ENCODE data around the gene LPAR1. TPM values are rescaled to one million over a fixed set of nuclear protein-coding genes. Genes with fewer than 3 reads are reported as not detected.

The LPAR1 gene
- polyA plus RNA-seq, 1 donor = 22.4 TPM

DNA sequence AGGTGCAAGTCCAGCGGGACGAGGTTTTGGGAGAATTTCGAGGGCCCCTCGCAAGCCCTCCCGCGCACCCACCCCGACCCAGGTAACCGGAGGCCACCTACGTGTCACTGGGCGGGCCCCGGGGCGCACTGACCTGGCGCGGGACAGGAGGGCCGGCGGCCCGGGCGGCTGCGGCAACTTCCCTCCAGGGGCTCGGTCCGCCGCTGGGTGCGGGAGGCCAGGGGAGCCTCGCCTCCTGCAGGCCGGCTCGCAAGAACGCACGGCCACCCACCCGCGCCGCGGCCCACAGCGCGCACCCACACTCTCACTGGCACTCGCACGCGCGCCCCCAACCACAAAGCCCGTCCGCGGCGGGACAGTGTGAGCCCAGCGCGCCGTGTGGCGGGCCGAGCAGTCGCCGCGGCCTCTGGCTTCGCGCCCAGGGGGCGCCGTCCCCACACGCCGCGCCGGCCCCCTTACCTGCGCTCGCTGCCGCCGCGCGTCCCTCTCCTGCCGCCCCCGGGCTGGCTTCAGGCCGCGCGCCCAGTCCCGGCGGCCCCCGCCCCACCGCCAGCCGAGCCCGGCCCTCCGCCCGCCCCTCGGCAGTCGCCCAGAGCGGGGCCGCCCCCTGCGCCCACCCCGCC, 451 bp downstream of the LPAR1 start:
- H3K27me3 ChIP-seq (ENCODE audit: control insufficient read depth, insufficient read depth, low read length) = no peaks in the 10 kb centered on the region
- H3K36me3 ChIP-seq (ENCODE audit: control insufficient read depth, insufficient read depth, low read length) = no peaks in the 10 kb centered on the region
- H3K4me1 ChIP-seq (ENCODE audit: control insufficient read depth, insufficient read depth, low read length) = no peaks in the 10 kb centered on the region
- H3K4me3 ChIP-seq (ENCODE audit: low read length) = peak overlapping the region; percentile 75
- peak; percentile 28 to 71 for DNase-seq
- peak overlapping the region; percentile 47 for H3K27ac ChIP-seq (ENCODE audit: low read length)
- no peaks in the 10 kb centered on the region for H3K9me3 ChIP-seq (ENCODE audit: control insufficient read depth, low read depth, low read length)
- WGBS (ENCODE audit: insufficient coverage, low lambda C conversion rate) = no CpG with 5 or more reads among the region's 83 CpGs

DNA sequence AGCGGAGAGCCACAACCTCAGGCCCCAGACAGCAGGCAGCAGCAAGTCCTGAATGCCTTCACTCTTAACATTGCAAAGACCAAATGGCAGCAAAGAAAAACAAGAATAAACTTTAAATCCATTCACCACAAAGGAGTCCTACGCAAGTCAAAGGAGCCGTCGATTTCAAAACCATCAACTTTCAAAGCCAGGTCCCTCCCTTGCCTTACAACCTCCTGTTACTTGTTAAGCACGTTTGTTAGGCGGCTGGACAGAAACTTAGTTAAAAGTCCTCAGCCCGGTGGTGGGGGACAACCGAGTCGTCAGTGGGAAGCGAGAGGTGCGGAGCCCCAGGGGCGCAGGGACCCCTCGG, 938 bp downstream of the LPAR1 start:
- no CpG with 5 or more reads among the region's 13 CpGs for WGBS (ENCODE audit: insufficient coverage, low lambda C conversion rate)
- Histone ChIP-seq H3K27me3 (ENCODE audit: control insufficient read depth, insufficient read depth, low read length) (no peaks in the 10 kb centered on the region), H3K4me1 (ENCODE audit: control insufficient read depth, insufficient read depth, low read length) (no peaks in the 10 kb centered on the region), H3K4me3 (ENCODE audit: low read length) (peak overlapping the region; percentile 75), H3K27ac (ENCODE audit: low read length) (peak overlapping the region; percentile 47), H3K9me3 (ENCODE audit: control insufficient read depth, low read depth, low read length) (no peaks in the 10 kb centered on the region), H3K36me3 (ENCODE audit: control insufficient read depth, insufficient read depth, low read length) (no peaks in the 10 kb centered on the region)
- DNase-seq = peak; percentile 12 to 64

DNA sequence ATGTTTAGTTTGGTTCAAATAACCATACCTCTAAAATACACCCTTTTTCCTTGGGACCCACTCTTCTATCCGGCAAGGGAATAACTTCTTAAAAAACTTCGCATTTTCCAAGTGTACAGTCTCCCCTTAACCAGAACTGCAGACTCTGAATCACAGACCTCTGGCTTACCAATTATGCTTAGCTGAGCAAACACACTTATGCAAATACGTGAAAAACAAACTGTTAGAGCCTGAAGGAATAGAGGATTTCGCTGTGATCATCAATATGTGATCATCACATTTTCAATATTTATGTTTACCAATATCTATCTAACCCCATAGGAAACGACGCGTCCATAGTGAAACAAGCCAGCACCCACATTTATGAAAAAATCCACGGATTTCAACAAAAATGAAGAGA, 1.3 kb downstream of the LPAR1 start:
- H3K4me1 ChIP-seq (ENCODE audit: control insufficient read depth, insufficient read depth, low read length) = no peaks in the 10 kb centered on the region
- no peaks in the 10 kb centered on the region for H3K9me3 ChIP-seq (ENCODE audit: control insufficient read depth, low read depth, low read length)

DNA sequence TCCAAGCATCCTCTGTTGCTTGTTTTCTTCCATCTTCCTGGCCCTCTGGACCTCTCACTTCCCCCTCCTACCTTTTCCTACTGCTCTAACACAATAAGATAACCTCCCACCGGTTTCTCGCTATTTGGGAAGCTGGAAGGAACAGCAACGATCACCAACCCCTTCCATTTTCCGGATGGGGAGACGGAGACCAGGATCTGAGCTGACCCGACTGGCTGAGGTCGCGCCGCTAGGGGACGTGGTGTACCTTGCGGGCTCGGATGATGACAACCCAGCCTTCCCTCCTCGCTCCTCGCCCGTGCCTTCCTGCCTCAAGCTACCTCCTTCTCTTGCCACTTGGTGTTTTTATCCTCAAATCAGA, 1.9 kb downstream of the LPAR1 start:
- no peaks in the 10 kb centered on the region for H3K9me3 ChIP-seq (ENCODE audit: control insufficient read depth, low read depth, low read length)
- no peaks in the 10 kb centered on the region for H3K27me3 ChIP-seq (ENCODE audit: control insufficient read depth, insufficient read depth, low read length)
- no peak overlapping the region for H3K27ac ChIP-seq (ENCODE audit: low read length)
- WGBS (ENCODE audit: insufficient coverage, low lambda C conversion rate) = 6% methylated on average over 3 of the region's 15 CpGs
- H3K4me1 ChIP-seq (ENCODE audit: control insufficient read depth, insufficient read depth, low read length) = no peaks in the 10 kb centered on the region
- DNase-seq = peak; percentile 27 to 50
- no peaks in the 10 kb centered on the region for H3K36me3 ChIP-seq (ENCODE audit: control insufficient read depth, insufficient read depth, low read length)
- peak overlapping the region; percentile 75 for H3K4me3 ChIP-seq (ENCODE audit: low read length)

More for the DNA sequence above, 1.3 kb downstream of the LPAR1 start:
- WGBS (ENCODE audit: insufficient coverage, low lambda C conversion rate) = 45% methylated on average over 2 of the region's 8 CpGs
- peak overlapping the region; percentile 75 for H3K4me3 ChIP-seq (ENCODE audit: low read length)
- H3K36me3 ChIP-seq (ENCODE audit: control insufficient read depth, insufficient read depth, low read length) = no peaks in the 10 kb centered on the region
- no peak for DNase-seq
- peak overlapping the region; percentile 47 for H3K27ac ChIP-seq (ENCODE audit: low read length)
- no peaks in the 10 kb centered on the region for H3K27me3 ChIP-seq (ENCODE audit: control insufficient read depth, insufficient read depth, low read length)

DNA sequence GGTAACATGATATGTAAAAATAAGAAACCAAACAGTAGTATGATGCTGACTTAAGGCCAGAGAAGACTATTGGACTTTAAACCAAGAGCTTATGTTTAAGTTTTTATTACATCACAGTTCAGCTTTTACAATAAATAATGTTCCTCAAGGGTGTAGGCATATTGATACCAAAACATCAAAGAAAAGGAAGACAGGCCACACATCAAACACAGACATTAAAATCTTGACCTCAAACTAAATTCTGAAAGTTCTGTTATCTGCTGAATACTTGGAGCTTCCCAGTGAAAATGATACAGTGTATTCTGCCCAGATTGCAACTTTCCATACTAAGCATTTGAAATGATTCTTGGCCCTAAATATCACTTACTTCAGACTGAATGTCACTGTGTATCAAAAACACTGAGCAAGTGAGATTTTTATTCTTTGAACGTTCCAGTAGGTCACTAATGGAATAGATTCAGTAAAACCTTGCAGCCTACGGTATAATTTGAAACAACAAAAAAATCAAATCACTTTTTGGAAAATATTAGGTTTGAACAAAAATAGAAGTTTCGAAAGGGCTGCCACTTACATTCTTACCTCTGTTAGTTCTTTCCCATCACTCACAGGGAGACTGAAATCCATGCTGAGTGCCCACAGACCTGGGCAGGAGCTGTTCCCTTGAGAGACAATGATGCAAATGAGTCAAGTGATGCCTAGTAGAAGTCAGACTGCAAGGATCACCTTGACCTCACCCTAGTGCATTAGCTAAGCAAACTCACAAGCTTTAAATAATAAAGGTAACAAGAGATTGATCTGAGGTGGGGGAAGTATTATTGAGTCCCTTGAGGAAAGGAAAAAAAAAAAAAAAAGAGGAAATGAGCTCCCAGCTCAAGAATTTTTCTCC, 2.5 kb downstream of the LPAR1 start:
- H3K36me3 ChIP-seq (ENCODE audit: control insufficient read depth, insufficient read depth, low read length) = no peaks in the 10 kb centered on the region
- WGBS (ENCODE audit: insufficient coverage, low lambda C conversion rate) = 81% methylated on average over 2 of the region's 3 CpGs
- no peaks in the 10 kb centered on the region for H3K4me1 ChIP-seq (ENCODE audit: control insufficient read depth, insufficient read depth, low read length)
- no peak for DNase-seq
- no peaks in the 10 kb centered on the region for H3K27me3 ChIP-seq (ENCODE audit: control insufficient read depth, insufficient read depth, low read length)
- no peaks in the 10 kb centered on the region for H3K9me3 ChIP-seq (ENCODE audit: control insufficient read depth, low read depth, low read length)
- H3K4me3 ChIP-seq (ENCODE audit: low read length) = peak overlapping the region; percentile 75
- no peak overlapping the region for H3K27ac ChIP-seq (ENCODE audit: low read length)

DNA sequence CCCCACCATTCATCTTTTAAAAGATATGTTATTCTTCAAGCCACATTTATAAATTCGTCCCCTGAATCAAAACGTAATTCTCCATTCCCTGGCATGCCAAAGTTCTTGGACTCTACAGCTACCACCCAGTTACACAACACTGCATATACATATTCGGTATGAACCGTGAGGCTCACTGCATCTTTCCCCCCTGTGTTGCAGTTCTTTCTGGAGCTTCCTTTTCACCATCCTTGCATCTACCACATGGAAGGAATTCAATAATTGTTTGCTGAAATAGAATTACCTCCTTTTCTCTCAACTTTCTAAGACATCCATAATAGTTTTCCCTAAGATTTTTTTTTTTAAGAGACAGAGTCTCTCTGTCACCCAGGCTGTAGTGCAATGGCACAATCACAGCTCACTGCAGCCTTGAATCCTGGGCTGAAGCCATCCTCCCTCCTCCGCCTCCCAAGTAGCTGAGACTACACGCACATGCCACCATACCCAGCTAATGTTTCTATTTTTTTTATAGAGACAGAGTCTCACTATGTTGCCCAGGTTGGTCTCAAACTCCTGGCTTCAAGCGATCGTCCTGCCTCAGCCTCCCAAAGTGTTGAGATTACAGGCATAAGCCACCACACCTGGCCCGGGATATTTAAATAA, 3.3 kb downstream of the LPAR1 start:
- H3K36me3 ChIP-seq (ENCODE audit: control insufficient read depth, insufficient read depth, low read length) = no peaks in the 10 kb centered on the region
- no peak overlapping the region for H3K27ac ChIP-seq (ENCODE audit: low read length)
- H3K4me1 ChIP-seq (ENCODE audit: control insufficient read depth, insufficient read depth, low read length) = no peaks in the 10 kb centered on the region
- H3K9me3 ChIP-seq (ENCODE audit: control insufficient read depth, low read depth, low read length) = no peaks in the 10 kb centered on the region
- H3K27me3 ChIP-seq (ENCODE audit: control insufficient read depth, insufficient read depth, low read length) = no peaks in the 10 kb centered on the region
- WGBS (ENCODE audit: insufficient coverage, low lambda C conversion rate) = 60% methylated on average over 1 of the region's 9 CpGs
- no peak for DNase-seq
- no peak overlapping the region for H3K4me3 ChIP-seq (ENCODE audit: low read length)

DNA sequence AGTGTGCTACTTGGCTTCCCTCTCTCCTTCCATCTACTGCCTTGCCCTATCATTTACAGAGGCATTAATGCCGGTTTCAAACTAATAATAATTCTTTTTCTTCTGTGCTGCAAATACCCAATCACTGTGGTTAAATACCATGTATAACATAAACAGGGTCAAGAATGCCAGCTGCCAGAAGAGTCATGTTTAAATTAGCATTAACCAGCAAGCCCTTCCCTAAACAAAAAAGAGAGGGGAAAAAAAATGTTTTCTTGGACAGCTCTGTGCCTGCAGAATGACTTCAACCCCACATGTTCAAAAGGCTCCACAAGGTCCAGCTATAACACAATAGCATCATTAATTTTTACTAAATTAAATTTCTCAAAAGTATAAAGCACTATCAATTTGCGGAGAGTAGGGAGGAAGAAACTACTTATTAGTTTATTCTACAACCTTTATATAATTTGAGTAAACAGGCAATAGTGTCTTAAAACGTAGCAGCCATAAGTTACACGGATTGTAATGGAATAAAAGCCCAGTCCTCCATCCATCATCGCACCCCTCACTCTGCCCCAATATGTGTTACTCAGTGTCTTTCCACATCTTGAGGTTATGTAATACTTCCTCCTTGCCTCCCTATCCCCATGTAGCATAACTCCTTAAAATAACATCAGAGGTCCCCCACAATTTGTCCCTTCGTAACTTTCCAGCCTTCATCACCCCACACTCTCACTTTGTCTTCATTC, 3.9 kb downstream of the LPAR1 start:
- Histone ChIP-seq H3K9me3 (ENCODE audit: control insufficient read depth, low read depth, low read length) (no peaks in the 10 kb centered on the region), H3K27me3 (ENCODE audit: control insufficient read depth, insufficient read depth, low read length) (no peaks in the 10 kb centered on the region), H3K27ac (ENCODE audit: low read length) (no peak overlapping the region), H3K36me3 (ENCODE audit: control insufficient read depth, insufficient read depth, low read length) (peaks cover 2% of the 10 kb centered on the region), H3K4me1 (ENCODE audit: control insufficient read depth, insufficient read depth, low read length) (no peaks in the 10 kb centered on the region), H3K4me3 (ENCODE audit: low read length) (no peak overlapping the region)
- DNase-seq = no peak
- WGBS (ENCODE audit: insufficient coverage, low lambda C conversion rate) = 85% methylated on average over 4 of the region's 6 CpGs

DNA sequence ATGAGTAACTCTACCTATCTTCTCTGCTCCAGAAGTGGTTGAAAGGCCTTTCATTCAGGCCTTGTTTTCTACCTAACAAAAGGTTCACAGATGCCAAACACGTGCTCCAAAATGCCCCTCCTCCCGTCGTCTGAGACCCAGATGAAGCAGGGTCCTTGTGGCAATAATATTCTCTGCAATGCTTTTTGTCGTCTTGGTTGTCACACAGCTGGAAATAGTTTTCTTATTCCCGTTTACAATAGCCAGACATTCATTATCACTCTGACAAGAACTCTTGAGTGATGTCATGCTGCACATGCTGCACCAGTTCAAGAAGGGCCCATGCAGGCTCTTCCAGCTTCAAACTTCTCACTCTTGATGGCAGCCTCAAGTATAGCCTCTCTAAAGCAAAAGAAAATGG, 7.8 kb downstream of the LPAR1 start:
- 50% methylated on average over 2 of the region's 5 CpGs for WGBS (ENCODE audit: insufficient coverage, low lambda C conversion rate)
- no peak for DNase-seq
- no peaks in the 10 kb centered on the region for H3K9me3 ChIP-seq (ENCODE audit: control insufficient read depth, low read depth, low read length)

DNA sequence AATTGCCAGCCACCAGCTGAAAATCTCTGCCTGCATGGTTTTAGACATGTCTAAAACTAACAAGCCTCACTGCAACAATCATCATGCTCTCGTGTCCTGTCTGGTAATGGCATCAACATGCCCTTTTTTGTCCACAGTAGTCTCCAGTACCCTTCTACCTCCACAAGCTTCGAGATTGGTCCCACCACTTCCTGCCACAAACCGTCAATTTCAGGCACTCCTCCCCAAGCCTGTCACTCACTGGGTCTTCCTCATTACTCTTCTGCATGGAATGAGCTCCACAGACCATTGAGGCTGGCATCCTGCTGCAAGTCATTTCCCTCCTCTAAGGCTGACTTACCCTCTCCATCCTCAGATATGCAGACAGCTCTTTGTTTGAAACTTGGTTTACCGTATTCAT, 9.0 kb downstream of the LPAR1 start:
- Histone ChIP-seq H3K4me3 (ENCODE audit: low read length) (no peak overlapping the region), H3K36me3 (ENCODE audit: control insufficient read depth, insufficient read depth, low read length) (peaks cover 2% of the 10 kb centered on the region), H3K9me3 (ENCODE audit: control insufficient read depth, low read depth, low read length) (no peaks in the 10 kb centered on the region), H3K27me3 (ENCODE audit: control insufficient read depth, insufficient read depth, low read length) (no peaks in the 10 kb centered on the region), H3K4me1 (ENCODE audit: control insufficient read depth, insufficient read depth, low read length) (no peaks in the 10 kb centered on the region), H3K27ac (ENCODE audit: low read length) (no peak overlapping the region)
- no peak for DNase-seq
- WGBS (ENCODE audit: insufficient coverage, low lambda C conversion rate) = 76% methylated on average over 3 of the region's 4 CpGs

More for the DNA sequence above, 7.8 kb downstream of the LPAR1 start:
- Histone ChIP-seq H3K4me1 (ENCODE audit: control insufficient read depth, insufficient read depth, low read length) (no peaks in the 10 kb centered on the region), H3K27ac (ENCODE audit: low read length) (no peak overlapping the region), H3K4me3 (ENCODE audit: low read length) (no peak overlapping the region), H3K27me3 (ENCODE audit: control insufficient read depth, insufficient read depth, low read length) (no peaks in the 10 kb centered on the region), H3K36me3 (ENCODE audit: control insufficient read depth, insufficient read depth, low read length) (peaks cover 2% of the 10 kb centered on the region)

DNA sequence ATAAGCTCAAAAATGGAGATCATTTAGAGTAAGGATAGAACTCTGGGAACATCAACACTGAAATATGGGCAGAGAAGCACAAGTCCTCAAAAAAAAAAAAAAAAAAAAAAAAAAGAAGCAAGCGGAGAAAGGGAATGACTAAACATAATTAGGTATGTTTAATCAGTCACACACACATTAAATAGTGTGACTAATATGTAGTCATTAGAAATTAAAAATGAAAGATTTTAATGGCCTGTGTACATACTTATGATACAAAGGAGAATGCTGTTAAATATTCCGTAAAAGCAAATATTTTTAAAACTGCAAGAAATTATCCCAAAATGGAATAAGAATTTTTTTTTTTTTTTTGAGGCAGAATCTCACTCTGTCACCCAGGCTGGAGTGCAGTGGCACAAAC, 10.5 kb downstream of the LPAR1 start:
- WGBS (ENCODE audit: insufficient coverage, low lambda C conversion rate) = 100% methylated on average over 1 of the region's 2 CpGs
- no peak overlapping the region for H3K4me3 ChIP-seq (ENCODE audit: low read length)
- H3K4me1 ChIP-seq (ENCODE audit: control insufficient read depth, insufficient read depth, low read length) = no peaks in the 10 kb centered on the region
- H3K27me3 ChIP-seq (ENCODE audit: control insufficient read depth, insufficient read depth, low read length) = no peaks in the 10 kb centered on the region
- no peak overlapping the region for H3K27ac ChIP-seq (ENCODE audit: low read length)
- no peaks in the 10 kb centered on the region for H3K9me3 ChIP-seq (ENCODE audit: control insufficient read depth, low read depth, low read length)
- H3K36me3 ChIP-seq (ENCODE audit: control insufficient read depth, insufficient read depth, low read length) = peaks cover 2% of the 10 kb centered on the region
- no peak for DNase-seq

Data from large intestine (tissue), 3 donors.